ENCODE data around the gene TMEM240. TPM values are rescaled to one million over a fixed set of nuclear protein-coding genes. Genes with fewer than 3 reads are reported as not detected.

Gene TMEM240
- total RNA-seq, 1 experiment from 2014 or later: 8.0 TPM

GRCh38 chr1:1536938-1537546, 3.4 kb downstream of the TMEM240 start:
- H3K4me1 Mint-ChIP-seq: peaks cover 3% of the 10 kb centered on the region; the same call in 1 of the 2 replicates
- no peaks in the 10 kb centered on the region for H3K27me3 Mint-ChIP-seq (ENCODE audit: low read depth)
- ATAC-seq (no peak), DNase-seq (ENCODE audit: low spot score) (no peak)
- peak overlapping the region; percentile 63 for H3K27ac Mint-ChIP-seq
- POLR2A ChIA-PET: no interaction called here
- H3K36me3 Mint-ChIP-seq: peaks cover 9% of the 10 kb centered on the region
- no peak overlapping the region for H3K4me3 Mint-ChIP-seq
- CTCF ChIA-PET: interaction anchor here (1.3 kb wide), 1 partner anchor 62 kb away, joined by 3 read pairs; no protein-coding TSS in a partner anchor
- TF ChIP-seq ELF4 (CRISPR knock-in tag; IDR thresholded peaks at IDR 0.05; ENCODE audit: low read depth): no peak
- no peak for TF ChIP-seq NR1H2 (CRISPR knock-in tag; IDR thresholded peaks at IDR 0.05)
- no peak for TF ChIP-seq MLX (CRISPR knock-in tag; IDR thresholded peaks at IDR 0.05)
- no peak for TF ChIP-seq FOXP1 (CRISPR knock-in tag; IDR thresholded peaks at IDR 0.05; ENCODE audit: borderline replicate concordance)
- TF ChIP-seq ZNF532 (CRISPR knock-in tag; IDR thresholded peaks at IDR 0.05; ENCODE audit: borderline replicate concordance): no peak
- no peak for TF ChIP-seq E2F4 (CRISPR knock-in tag; IDR thresholded peaks at IDR 0.05; ENCODE audit: borderline replicate concordance, low read depth)
- no peak for TF ChIP-seq ZNF423 (CRISPR knock-in tag; IDR thresholded peaks at IDR 0.05)
- TF ChIP-seq ATF6 (CRISPR knock-in tag; IDR thresholded peaks at IDR 0.05): no peak
- no peak for TF ChIP-seq CBFB (CRISPR knock-in tag; IDR thresholded peaks at IDR 0.05; ENCODE audit: low read depth)
- TF ChIP-seq MAX (CRISPR knock-in tag; IDR thresholded peaks at IDR 0.05): no peak
- peaks cover 2% of the 10 kb centered on the region for H3K9me3 Mint-ChIP-seq

GRCh38 chr1:1536019-1536937, 4.1 kb downstream of the TMEM240 start:
- CTCF ChIA-PET: interaction anchor here (0.8 to 1.3 kb wide), 3 partner anchors 16 to 63 kb away, joined by 3 to 4 read pairs (median 3); no protein-coding TSS in a partner anchor
- Mint-ChIP-seq H3K27me3 (ENCODE audit: low read depth) (no peaks in the 10 kb centered on the region), H3K36me3 (peaks cover 6% of the 10 kb centered on the region), H3K4me1 (peaks cover 3% of the 10 kb centered on the region; the same call in 1 of the 2 replicates), H3K9me3 (peaks cover 5% of the 10 kb centered on the region), H3K4me3 (no peak overlapping the region), H3K27ac (peak overlapping the region; percentile 63)
- ATAC-seq: no peak
- no peak for DNase-seq (ENCODE audit: low spot score)
- TF ChIP-seq USF1 (CRISPR knock-in tag; IDR thresholded peaks at IDR 0.05): no peak
- TF ChIP-seq SMAD3 (CRISPR knock-in tag; IDR thresholded peaks at IDR 0.05; ENCODE audit: borderline replicate concordance): no peak
- POLR2A ChIA-PET: no interaction called here
